Naive thymus-derived CD4-positive, alpha-beta T cell (primary cell): Measurements from ENCODE around the gene SPANXC. TPM values are rescaled to one million over a fixed set of nuclear protein-coding genes. Genes with fewer than 3 reads are reported as not detected.

ENCODE experiments used
- ATAC-seq: fragments of 150-1000 bp; cut with Tn5 transposase; 2 replicates; pipeline ENCODE4 v1.10.0; 2021; ENCODE audit warnings: mild to moderate bottlenecking, moderate library complexity
- CTCF ChIA-PET: fragments of 350-600 bp; sonication (Branson Sonifier 250); formaldehyde crosslinking; loops from one replicate; lab custom pipeline; 2021; ENCODE audit warnings: antibody characterized with exemption; lab: Charles Lee
- POLR2A ChIA-PET: fragments of 350-600 bp; sonication (Branson Sonifier 250); formaldehyde crosslinking; loops from one replicate; lab custom pipeline; 2021; ENCODE audit warnings: antibody characterized with exemption, inconsistent platforms; lab: Charles Lee
- DNase-seq, 9 donors: peaks; one replicate each; pipeline versions ENCODE4 v3.0.0 to v3.0.0-alpha.2; 2020 to 2022; ENCODE audit warnings: mixed read lengths in 1 of 9
- H3K27ac ChIP-seq: one replicate; pipeline ENCODE4 v1.7.0; 2013; ENCODE audit warnings: mild to moderate bottlenecking, low read depth, low read length, moderate library complexity
- H3K27me3 ChIP-seq, 2 donors: one replicate each; pipeline ENCODE4 v1.7.0; 2013; ENCODE audit warnings: low read length in 2 of 2, mild to moderate bottlenecking in 2 of 2, moderate library complexity in 2 of 2; ENCODE audit not compliant: control insufficient read depth in 2 of 2, insufficient read depth in 2 of 2
- H3K36me3 ChIP-seq, 3 experiments: 1 replicate in 2 of 3; 2 replicates in 1 of 3; pipeline ENCODE4 v1.7.0; 2013; ENCODE audit warnings: low read length in 3 of 3, mild to moderate bottlenecking in 3 of 3, moderate library complexity in 1 of 3; ENCODE audit not compliant: insufficient read depth in 3 of 3, control insufficient read depth in 2 of 3
- H3K4me1 ChIP-seq, 2 donors: one replicate each; pipeline ENCODE4 v1.7.0; 2013; ENCODE audit warnings: low read length in 2 of 2, mild to moderate bottlenecking in 2 of 2, moderate library complexity in 1 of 2; ENCODE audit not compliant: control insufficient read depth in 2 of 2, insufficient read depth in 2 of 2
- H3K4me3 ChIP-seq: 2 replicates; pipeline ENCODE4 v1.7.0; 2013; ENCODE audit warnings: mild to moderate bottlenecking, low read length
- H3K9me3 ChIP-seq, 3 experiments: 1 replicate in 2 of 3; 2 replicates in 1 of 3; pipeline ENCODE4 v1.7.0; 2013; ENCODE audit warnings: low read length in 3 of 3; ENCODE audit not compliant: control insufficient read depth in 2 of 3
- H3K27ac Mint-ChIP-seq, 9 donors: one replicate each; pipeline ENCODE4 v1.8.0; 2020 to 2022; ENCODE audit warnings: mixed read lengths in 9 of 9, mild to moderate bottlenecking in 8 of 9, moderate library complexity in 5 of 9, inconsistent platforms in 2 of 9
- H3K27me3 Mint-ChIP-seq, 5 donors: one replicate each; pipeline ENCODE4 v1.8.0; 2021 to 2022; ENCODE audit warnings: mixed read lengths in 5 of 5, mild to moderate bottlenecking in 1 of 5
- H3K36me3 Mint-ChIP-seq, 5 donors: one replicate each; pipeline ENCODE4 v1.8.0; 2020 to 2022; ENCODE audit warnings: mixed read lengths in 5 of 5, mild to moderate bottlenecking in 3 of 5, inconsistent platforms in 1 of 5
- H3K4me1 Mint-ChIP-seq, 7 donors: one replicate each; pipeline ENCODE4 v1.8.0; 2020 to 2022; ENCODE audit warnings: mixed read lengths in 7 of 7, mild to moderate bottlenecking in 3 of 7, inconsistent platforms in 1 of 7
- H3K4me3 Mint-ChIP-seq, 10 donors: one replicate each; pipeline ENCODE4 v1.8.0; 2020 to 2022; ENCODE audit warnings: mild to moderate bottlenecking in 10 of 10, mixed read lengths in 10 of 10, moderate library complexity in 6 of 10, inconsistent platforms in 2 of 10
- H3K9me3 Mint-ChIP-seq, 11 donors: one replicate each; pipeline ENCODE4 v1.8.0; 2020 to 2022; ENCODE audit warnings: mixed read lengths in 11 of 11, mild to moderate bottlenecking in 4 of 11, inconsistent platforms in 1 of 11, moderate library complexity in 1 of 11
- intact Hi-C, 2 donors: fragments of 100-400 bp; cut with micrococcal nuclease; formaldehyde crosslinking; loops; one replicate each; pipeline ENCODE4 v1.15.1; 2023
- polyA plus RNA-seq, 2 donors: library from polyadenylated mRNA; unstranded; fragments of 300-500 nt; fragmentation: Illumina TruSeq; gene quantifications; one replicate each; pipeline ENCODE4 v1.2.3, GENCODE V29; 2021
- total RNA-seq, 6 experiments: library from RNA in 5 of 6; stranded (reverse) in 5 of 6; gene quantifications; 1 replicate in 5 of 6; 2 replicates in 1 of 6; pipeline ENCODE4 v1.2.3 and lab custom pipeline; 2021 to 2026

Gene SPANXC
- total and polyA plus RNA-seq, 7 experiments from 2014 or later, result not detected

DNA sequence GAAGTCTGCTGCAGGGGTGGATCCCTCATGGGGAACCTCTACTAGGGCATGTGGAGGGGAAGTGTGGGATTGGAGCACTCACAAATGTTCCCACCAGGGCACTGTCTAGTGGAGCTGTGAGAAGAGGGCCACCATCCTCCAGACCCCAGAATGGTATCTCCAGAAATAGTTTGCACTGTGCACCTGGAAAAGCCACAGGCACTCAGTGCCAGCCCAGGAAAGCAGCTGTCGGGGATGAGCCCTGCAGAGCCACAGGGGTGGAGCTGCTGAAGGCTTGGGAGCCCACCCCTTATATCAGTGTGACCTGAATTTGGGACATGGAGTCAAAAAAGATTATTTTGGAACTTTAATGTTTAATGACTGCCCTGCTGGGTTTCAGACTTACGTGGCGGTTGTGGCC lies 40.4 kb downstream of the SPANXC start:
- H3K4me1 Mint-ChIP-seq, result no peaks in the 10 kb centered on the region
- Histone ChIP-seq H3K4me1 (no peaks in the 10 kb centered on the region), H3K27ac (no peak overlapping the region), H3K27me3 (no peaks in the 10 kb centered on the region), H3K36me3 (no peaks in the 10 kb centered on the region), H3K4me3 (no peak overlapping the region), H3K9me3 (no peaks in the 10 kb centered on the region)
- DNase-seq (no peak), ATAC-seq (no peak)
- ChIA-PET POLR2A (no interaction called here), CTCF (no interaction called here)
- H3K27me3 Mint-ChIP-seq, result no peaks in the 10 kb centered on the region
- H3K9me3 Mint-ChIP-seq, result peaks cover 0 to 2% (median 0%) of the 10 kb centered on the region in 11 donors
- no peak overlapping the region for H3K4me3 Mint-ChIP-seq
- intact Hi-C loops, result no loop called here
- H3K27ac Mint-ChIP-seq, result no peak overlapping the region
- H3K36me3 Mint-ChIP-seq, result no peaks in the 10 kb centered on the region

Other genes with a start within 250 kb of the SPANXC start
- gene SPANXB1, start 239.9 kb downstream of the SPANXC start, total RNA-seq, result not detected
- not detected for gene SPANXB1, start 239.9 kb downstream of the SPANXC start, polyA plus RNA-seq
- gene LDOC1, start 65.4 kb downstream of the SPANXC start, total RNA-seq, result 10 to 100 TPM in 3 of 5 experiments, 1 to 10 TPM in 2; 7.0 to 14.4 (median 11.8) TPM
- gene LDOC1, start 65.4 kb downstream of the SPANXC start, polyA plus RNA-seq, result 10 to 100 TPM; 14.9 to 31.0 TPM